ENCODE data around the gene CCL18. TPM values are rescaled to one million over a fixed set of nuclear protein-coding genes. Genes with fewer than 3 reads are reported as not detected.

The CCL18 gene
- total RNA-seq (not detected in 2 replicates), polyA plus RNA-seq (not detected in 2 replicates), polyA minus RNA-seq (not detected in 2 replicates), Bru-seq, nascent RNA (not detected), BruChase-seq, experiment 1, labeled RNA remaining after a 6-hour chase (not detected), BruChase-seq, experiment 2, labeled RNA remaining after a 2-hour chase (not detected)
- polyA plus RNA-seq (2011; cell fraction: cytosol; rRNA removed), result not detected in 2 replicates
- not detected in 2 replicates for polyA plus RNA-seq (2011; cell fraction: nucleus; rRNA removed)
- not detected in 2 replicates for polyA plus RNA-seq (2012)
- not detected for polyA minus RNA-seq (2011; cell fraction: cytosol; rRNA and poly(A)+ RNA removed)
- polyA minus RNA-seq (2011; cell fraction: nucleus; rRNA and poly(A)+ RNA removed), result not detected in 2 replicates
- long read RNA-seq, result 0 reads

GRCh38 chr17:36063786-36064541 lies at the start of gene CCL18:
CCL18 (plus strand) TSS chr17:36064272; CDS start chr17:36064343, 71 bp downstream.
- no peaks in the 10 kb centered on the region for H3K9me1 ChIP-seq (replicated peaks; ENCODE audit: control insufficient read depth, extremely low read depth, insufficient read depth, low read length)
- H3K4me2 ChIP-seq (ENCODE audit: insufficient read depth, low read length), result no peak within 1 kb of the TSS
- no peaks in the 10 kb centered on the region for H3K9me3 ChIP-seq (replicated peaks; ENCODE audit: control insufficient read depth, insufficient read depth, low read length)
- no peak within 1 kb of the TSS for H3K9ac ChIP-seq (replicated peaks; ENCODE audit: extremely low read depth, insufficient read depth, low read length)
- no TSS peak for BruUV-seq (replicated peaks)
- H3K4me1 ChIP-seq (ENCODE audit: control insufficient read depth, extremely low read depth, insufficient read depth, low read length), result no peaks in the 10 kb centered on the region
- H3K27me3 ChIP-seq (ENCODE audit: control insufficient read depth in 2 of 2, insufficient read depth in 2 of 2, low read length in 2 of 2), result no peaks in the 10 kb centered on the region
- intact Hi-C loops (cut with micrococcal nuclease), result no loop called here
- dilution Hi-C loops (cut with MboI; ENCODE audit: extremely low pct_ligation_motif_present, low sequenced_read_pairs), result no loop called here
- H3K79me2 ChIP-seq (ENCODE audit: control insufficient read depth, insufficient read depth, low read length), result no peaks in the 10 kb centered on the region
- TF ChIP-seq POLR2AphosphoS5 (IDR thresholded peaks at IDR 0.05; ENCODE audit: insufficient read depth, low read depth, low read length) (no peak), POLR2A (IDR thresholded peaks at IDR 0.05; ENCODE audit: low read depth, low read length) (no peak), EZH2 (IDR thresholded peaks at IDR 0.05; ENCODE audit: borderline replicate concordance, low read depth, low read length, severe bottlenecking) (no peak), CTCF (IDR thresholded peaks at IDR 0.05; ENCODE audit: extremely low read depth in 1 of 2, insufficient read depth in 1 of 2, low read depth in 1 of 2, low read length in 2 of 2) (no peak), GATA2 (IDR thresholded peaks at IDR 0.05; ENCODE audit: insufficient read depth, insufficient read length, low read depth, low read length) (no peak), FOS (IDR thresholded peaks at IDR 0.05; ENCODE audit: borderline replicate concordance, insufficient read depth, low read length) (no peak), JUN (IDR thresholded peaks at IDR 0.05; ENCODE audit: borderline replicate concordance, insufficient read depth, insufficient read length, low read depth) (no peak), MYC (IDR thresholded peaks at IDR 0.05; ENCODE audit: low read depth, low read length) (no peak), MAX (IDR thresholded peaks at IDR 0.05; ENCODE audit: insufficient read depth, insufficient read length) (no peak)
- no peak within 1 kb of the TSS for H3K27ac ChIP-seq (ENCODE audit: insufficient read depth, low read depth, low read length)
- no peaks in the 10 kb centered on the region for H4K20me1 ChIP-seq (replicated peaks; ENCODE audit: control insufficient read depth, extremely low read depth, insufficient read depth, low read length)
- no peak for FAIRE-seq
- ChIA-PET POLR2A (no interaction called here), CTCF (interaction anchor here (0.6 to 2.1 kb wide), 2 partner anchors 55 to 95 kb away, joined by 4 to 10 read pairs; no protein-coding TSS in a partner anchor)
- no peaks in the 10 kb centered on the region for H3K36me3 ChIP-seq (ENCODE audit: control insufficient read depth in 2 of 2, extremely low read depth in 1 of 2, insufficient read depth in 2 of 2, low read length in 2 of 2)
- no peak within 1 kb of the TSS for H3K4me3 ChIP-seq (replicated peaks in 1 of 3; ENCODE audit: insufficient read depth in 1 of 3, low read depth in 1 of 3, low read length in 3 of 3)
- no peak for DNase-seq (ENCODE audit: low read depth, low spot score)
- H2AFZ ChIP-seq (ENCODE audit: low read depth, low read length), result no peak within 1 kb of the TSS
